Loucy (cell line): ENCODE measurements around the gene MRPS23.

Source experiments
- H2AFZ ChIP-seq: fragments of 200-600 bp; sonication (generic); 2 replicates; pipeline ENCODE4 v1.6.0; 2016; ENCODE audit warnings: antibody characterized with exemption, mild to moderate bottlenecking, low read length, moderate library complexity
- H3F3A ChIP-seq: fragments of 200-600 bp; 2 replicates; pipeline ENCODE4 v1.6.0; 2016; ENCODE audit warnings: antibody characterized with exemption, low read depth, mild to moderate bottlenecking
- H3K27me3 ChIP-seq: fragments of 200-600 bp; sonication (generic); 2 replicates; pipeline ENCODE4 v1.6.1; 2014; ENCODE audit warnings: low read length, mild to moderate bottlenecking; ENCODE audit not compliant: insufficient read depth, poor library complexity, severe bottlenecking
- H3K36me3 ChIP-seq: fragments of 200-600 bp; sonication (generic); 2 replicates; pipeline ENCODE4 v1.6.1; 2016; ENCODE audit warnings: low read length; ENCODE audit not compliant: insufficient read depth
- H3K4me1 ChIP-seq: fragments of 200-600 bp; sonication (generic); 2 replicates; pipeline ENCODE4 v1.5.1; 2014; ENCODE audit warnings: low read length, mild to moderate bottlenecking; ENCODE audit not compliant: insufficient read depth, poor library complexity, severe bottlenecking
- H3K4me2 ChIP-seq: fragments of 200-600 bp; sonication (generic); 2 replicates; pipeline ENCODE4 v1.6.0; 2014; ENCODE audit warnings: antibody characterized with exemption, low read length, low read depth, mild to moderate bottlenecking; ENCODE audit not compliant: poor library complexity, severe bottlenecking
- H3K4me3 ChIP-seq: fragments of 200-600 bp; sonication (generic); 2 replicates; pipeline ENCODE4 v1.5.1; 2014; ENCODE audit warnings: low read length, mild to moderate bottlenecking, mixed read lengths; ENCODE audit not compliant: poor library complexity, severe bottlenecking
- H3K79me2 ChIP-seq: fragments of 200-600 bp; sonication (generic); 2 replicates; pipeline ENCODE4 v1.6.1; 2014; ENCODE audit warnings: low read length; ENCODE audit not compliant: insufficient read depth
- H3K9ac ChIP-seq: fragments of 200-600 bp; sonication (generic); 2 replicates; pipeline ENCODE4 v1.6.0; 2014; ENCODE audit warnings: mild to moderate bottlenecking, low read depth, low read length, moderate library complexity; ENCODE audit not compliant: poor library complexity, severe bottlenecking
- H3K9me2 ChIP-seq: fragments of 200-600 bp; sonication (generic); replicated peaks from 2 replicates; pipeline ENCODE4 v1.6.1; 2016; ENCODE audit warnings: low read depth, low read length, mixed read lengths
- H3K9me3 ChIP-seq: fragments of 200-600 bp; sonication (generic); 2 replicates; pipeline ENCODE4 v1.6.1; 2014; ENCODE audit warnings: mild to moderate bottlenecking, antibody characterized with exemption, low read length, low read depth; ENCODE audit not compliant: insufficient read depth
- H4K20me1 ChIP-seq: fragments of 200-600 bp; sonication (generic); 2 replicates; pipeline ENCODE4 v1.6.0; 2014; ENCODE audit warnings: antibody characterized with exemption, low read length, mild to moderate bottlenecking; ENCODE audit not compliant: insufficient read depth, poor library complexity, severe bottlenecking
- EZH2phosphoT487 ChIP-seq: fragments of 200-600 bp; IDR thresholded peaks from 2 replicates; pipeline ENCODE4 v1.6.1; 2018; ENCODE audit warnings: antibody characterized with exemption, mild to moderate bottlenecking, moderate library complexity, borderline replicate concordance
- TF ChIP-seq, protein P1 (sequence below): fragments of 200-600 bp; sonication (generic); conservative IDR thresholded peaks from 2 replicates; pipeline ENCODE4 v1.5.1; 2014; ENCODE audit warnings: mild to moderate bottlenecking, antibody characterized with exemption, low read length

The MRPS23 gene

DNA sequence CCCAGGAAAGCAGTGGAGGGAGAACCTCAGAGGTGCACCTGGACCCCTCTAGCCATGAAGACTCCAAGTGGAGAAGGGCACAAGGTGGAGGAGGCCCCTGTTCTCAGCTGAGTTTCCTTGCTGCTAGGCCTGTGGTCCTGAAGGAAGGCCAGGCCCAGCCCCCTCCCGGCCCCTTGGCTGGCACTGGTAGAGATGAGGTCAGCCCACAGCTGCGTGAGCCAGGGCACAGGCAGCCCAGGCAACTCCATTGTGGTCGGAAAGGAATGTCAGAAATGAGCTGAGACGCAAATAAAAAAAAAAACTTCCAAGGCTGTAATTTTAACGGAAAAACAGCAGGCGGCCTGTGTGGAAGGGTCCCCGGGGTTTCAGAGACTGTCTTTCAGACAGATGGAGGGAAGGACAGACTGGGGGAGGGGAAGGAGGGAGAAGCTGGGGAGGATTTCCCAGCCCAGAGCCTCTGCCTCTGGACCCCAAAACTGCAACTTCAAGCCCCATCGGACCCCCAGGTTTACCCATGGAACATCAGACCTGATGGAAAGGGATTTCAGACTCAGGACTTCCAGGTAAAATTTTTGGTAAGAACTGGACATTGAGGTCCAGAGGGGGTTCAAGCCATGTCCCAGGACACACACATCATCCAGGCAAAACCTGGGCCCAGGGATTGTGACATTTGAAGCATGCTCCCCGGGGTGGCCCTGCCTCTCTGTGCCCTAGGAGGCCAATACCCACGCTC, 25.6 kb upstream of the MRPS23 start:
- no peaks in the 10 kb centered on the region for H3K36me3 ChIP-seq
- TF ChIP-seq EZH2phosphoT487, result no peak
- TF ChIP-seq, protein P1, sequence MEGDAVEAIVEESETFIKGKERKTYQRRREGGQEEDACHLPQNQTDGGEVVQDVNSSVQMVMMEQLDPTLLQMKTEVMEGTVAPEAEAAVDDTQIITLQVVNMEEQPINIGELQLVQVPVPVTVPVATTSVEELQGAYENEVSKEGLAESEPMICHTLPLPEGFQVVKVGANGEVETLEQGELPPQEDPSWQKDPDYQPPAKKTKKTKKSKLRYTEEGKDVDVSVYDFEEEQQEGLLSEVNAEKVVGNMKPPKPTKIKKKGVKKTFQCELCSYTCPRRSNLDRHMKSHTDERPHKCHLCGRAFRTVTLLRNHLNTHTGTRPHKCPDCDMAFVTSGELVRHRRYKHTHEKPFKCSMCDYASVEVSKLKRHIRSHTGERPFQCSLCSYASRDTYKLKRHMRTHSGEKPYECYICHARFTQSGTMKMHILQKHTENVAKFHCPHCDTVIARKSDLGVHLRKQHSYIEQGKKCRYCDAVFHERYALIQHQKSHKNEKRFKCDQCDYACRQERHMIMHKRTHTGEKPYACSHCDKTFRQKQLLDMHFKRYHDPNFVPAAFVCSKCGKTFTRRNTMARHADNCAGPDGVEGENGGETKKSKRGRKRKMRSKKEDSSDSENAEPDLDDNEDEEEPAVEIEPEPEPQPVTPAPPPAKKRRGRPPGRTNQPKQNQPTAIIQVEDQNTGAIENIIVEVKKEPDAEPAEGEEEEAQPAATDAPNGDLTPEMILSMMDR, result no peak
- peak overlapping the region; percentile 52 for H3K4me2 ChIP-seq
- 0 out of 2 replicates have a peak, but pooled peaks cover 4% of the 10 kb centered on the region for H3F3A ChIP-seq
- H3K9me2 ChIP-seq, result no peaks in the 10 kb centered on the region
- no peaks in the 10 kb centered on the region for H4K20me1 ChIP-seq
- peaks cover 63% of the 10 kb centered on the region for H3K4me1 ChIP-seq
- no peaks in the 10 kb centered on the region for H3K79me2 ChIP-seq
- H3K4me3 ChIP-seq, result peak overlapping the region; percentile 40
- H2AFZ ChIP-seq, result no peak overlapping the region
- peak overlapping the region; percentile 34 for H3K9ac ChIP-seq
- H3K27me3 ChIP-seq, result no peaks in the 10 kb centered on the region
- H3K9me3 ChIP-seq, result no peaks in the 10 kb centered on the region

DNA sequence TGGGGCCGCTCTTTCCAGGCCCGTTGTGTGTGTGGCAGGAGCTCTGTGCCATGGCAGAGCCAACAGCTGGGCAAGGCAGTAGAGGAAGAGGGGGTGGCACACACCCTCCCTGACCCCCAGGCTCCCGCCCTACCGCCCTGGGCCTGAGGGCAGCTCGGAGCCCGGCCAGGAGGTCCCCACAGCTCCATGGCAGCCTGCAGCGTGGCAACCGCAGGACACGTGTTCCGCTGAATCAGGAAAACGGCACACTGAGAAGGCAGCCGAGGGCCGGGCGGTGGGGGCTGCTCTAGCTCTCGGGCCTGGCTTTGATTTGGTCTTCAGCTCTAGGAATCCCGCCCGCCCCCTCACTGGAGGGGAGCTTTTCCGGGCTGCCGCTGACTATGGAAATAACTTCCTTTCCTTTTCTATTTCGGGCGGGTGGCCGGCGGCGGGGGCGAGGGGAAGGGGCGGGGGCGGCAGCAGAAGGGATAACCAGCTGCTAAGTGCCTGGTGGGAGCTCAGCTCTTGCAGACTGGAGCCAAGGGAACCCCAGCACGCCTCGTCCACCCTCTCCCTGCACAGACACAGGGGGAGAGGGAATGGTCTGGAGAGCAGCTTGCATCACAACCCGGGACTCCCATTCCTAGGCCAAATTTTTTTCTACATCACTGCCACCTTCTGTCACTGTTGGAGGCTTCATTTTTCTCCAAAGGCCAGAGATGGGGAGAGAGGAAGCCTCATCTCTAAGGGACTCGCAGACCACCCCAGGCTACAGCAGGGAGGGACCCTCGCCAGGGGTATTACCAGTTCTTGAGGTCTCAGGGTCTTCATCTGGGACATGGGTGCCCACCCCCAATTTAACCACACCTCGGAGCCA, 24.8 kb upstream of the MRPS23 start:
- Histone ChIP-seq H3K4me3 (peak overlapping the region; percentile 40), H2AFZ (no peak overlapping the region), H3K9me3 (no peaks in the 10 kb centered on the region), H3K79me2 (no peaks in the 10 kb centered on the region), H3K27me3 (no peaks in the 10 kb centered on the region), H3K9ac (peak overlapping the region; percentile 34), H3K4me2 (peak overlapping the region; percentile 52), H3F3A (0 out of 2 replicates have a peak, but pooled peaks cover 4% of the 10 kb centered on the region), H3K9me2 (no peaks in the 10 kb centered on the region), H3K36me3 (no peaks in the 10 kb centered on the region), H4K20me1 (no peaks in the 10 kb centered on the region), H3K4me1 (peaks cover 68% of the 10 kb centered on the region)
- no peak for TF ChIP-seq EZH2phosphoT487
- TF ChIP-seq, protein P1, result no peak

DNA sequence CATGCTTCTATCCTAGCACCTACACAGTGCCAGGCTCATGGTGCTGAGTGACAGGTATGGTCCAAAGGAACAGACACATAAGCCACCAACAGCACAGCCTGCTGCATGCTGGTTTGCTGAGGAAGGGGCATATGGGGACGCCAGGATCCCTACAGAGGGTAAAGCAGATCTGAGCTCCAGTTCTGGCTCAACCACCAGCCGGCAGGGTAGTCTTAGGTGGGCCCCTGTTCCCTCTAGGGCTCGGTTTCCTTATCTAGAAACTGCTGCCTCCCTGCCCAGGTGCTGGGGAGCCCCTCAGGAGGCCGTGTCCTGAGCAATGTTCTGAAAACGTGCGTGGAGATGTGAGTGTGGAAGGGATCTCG, 24.2 kb upstream of the MRPS23 start:
- peak overlapping the region; percentile 34 for H3K9ac ChIP-seq

More for the DNA sequence above, 24.2 kb upstream of the MRPS23 start:
- no peaks in the 10 kb centered on the region for H3K36me3 ChIP-seq
- peak overlapping the region; percentile 52 for H3K4me2 ChIP-seq
- no peaks in the 10 kb centered on the region for H3K9me2 ChIP-seq
- no peak overlapping the region for H2AFZ ChIP-seq
- H3K27me3 ChIP-seq, result no peaks in the 10 kb centered on the region
- H3K4me3 ChIP-seq, result peak overlapping the region; percentile 24
- TF ChIP-seq, protein P1, result no peak
- TF ChIP-seq EZH2phosphoT487, result no peak
- H4K20me1 ChIP-seq, result no peaks in the 10 kb centered on the region
- no peaks in the 10 kb centered on the region for H3K79me2 ChIP-seq
- H3K9me3 ChIP-seq, result no peaks in the 10 kb centered on the region
- 0 out of 2 replicates have a peak, but pooled peaks cover 4% of the 10 kb centered on the region for H3F3A ChIP-seq
- peaks cover 70% of the 10 kb centered on the region for H3K4me1 ChIP-seq
